Upper lobe of left lung (tissue), 6 donors: ENCODE results near the gene DNAJC8. TPM values are rescaled to one million over a fixed set of nuclear protein-coding genes. Genes with fewer than 3 reads are reported as not detected.
A peak's percentile ranks its signal among the peaks of the same experiment; 100 is the strongest.

ENCODE experiments used
- ATAC-seq, 2 donors: fragments of 200-7000 bp; cut with Tn5 transposase; one replicate each; pipeline ENCODE4 v1.9.1; 2022; ENCODE audit warnings: mild to moderate bottlenecking in 2 of 2, moderate library complexity in 2 of 2; ENCODE audit not compliant: low FRiP score in 2 of 2
- DNase-seq, 2 donors: peaks; one replicate each; pipeline ENCODE4 v3.0.0-alpha.2; 2019 to 2020
- H3K27ac ChIP-seq, 4 donors: fragments of 200-600 bp; sonication (generic); one replicate each; pipeline ENCODE4 v1.5.1; 2016 to 2019
- H3K27me3 ChIP-seq, 4 donors: fragments of 200-600 bp; sonication (generic); one replicate each; pipeline ENCODE4 v1.5.1; 2017 to 2019
- H3K36me3 ChIP-seq, 4 donors: fragments of 200-600 bp; sonication (generic); one replicate each; pipeline ENCODE4 v1.5.1; 2016 to 2019
- H3K4me1 ChIP-seq, 4 donors: fragments of 200-600 bp; sonication (generic); one replicate each; pipeline ENCODE4 v1.5.1; 2018 to 2019
- H3K4me3 ChIP-seq, 4 donors: fragments of 200-600 bp; sonication (generic); one replicate each; pipeline ENCODE4 v1.5.1; 2017 to 2019; ENCODE audit warnings: mild to moderate bottlenecking in 2 of 4, moderate library complexity in 1 of 4
- H3K9me3 ChIP-seq, 4 donors: fragments of 200-600 bp; sonication (generic); one replicate each; pipeline ENCODE4 v1.5.1; 2018 to 2019
- EP300 ChIP-seq, 4 donors: sonication (generic); formaldehyde crosslinking; IDR thresholded peaks; one replicate each; pipeline ENCODE4 v1.5.1; 2017; ENCODE audit warnings: antibody characterized with exemption in 4 of 4, control low read depth in 2 of 4
- POLR2A ChIP-seq, 4 donors: fragments of 450-650 bp; IDR thresholded peaks; one replicate each; pipeline ENCODE4 v1.5.1; 2016 to 2017; ENCODE audit warnings: antibody characterized with exemption in 4 of 4, mild to moderate bottlenecking in 2 of 4
- POLR2AphosphoS5 ChIP-seq, 2 donors: sonication (generic); formaldehyde crosslinking; IDR thresholded peaks; one replicate each; pipeline ENCODE4 v1.5.1; 2017; ENCODE audit warnings: antibody characterized with exemption in 2 of 2
- WGBS, 2 donors: methylation state at CpG; one replicate each; pipeline ENCODE4 v1.1.5; 2017 to 2018; 5-methylcytosine and 5-hydroxymethylcytosine counted together
- total RNA-seq, 6 donors: library from RNA; depleted of rRNA in 4 of 6; stranded (reverse); fragments of >200 nt in 4 of 6; gene quantifications; one replicate each; pipeline versions ENCODE4 v1.1.0 to v1.2.1, GENCODE V29; 2016 to 2021
- TF ChIP-seq, protein P1 (sequence below), 6 experiments: fragments of 450-650 bp in 4 of 6; fragments of 200-600 bp in 2 of 6; sonication (generic) in 2 of 6; IDR thresholded peaks; one replicate each; pipeline ENCODE4 v1.5.1; 2016 to 2019; ENCODE audit warnings: antibody characterized with exemption in 6 of 6
- donor health status: DM: no; HTN: no; CAD: no; lungs with moderate emphysema.
- donor health status: DM: no; HTN: yes; CAD: no; lungs with severe emphysema.

Gene DNAJC8
- total RNA-seq, 6 donors from 2014 or later, result 50.0 to 107 (median 73.5) TPM

DNA sequence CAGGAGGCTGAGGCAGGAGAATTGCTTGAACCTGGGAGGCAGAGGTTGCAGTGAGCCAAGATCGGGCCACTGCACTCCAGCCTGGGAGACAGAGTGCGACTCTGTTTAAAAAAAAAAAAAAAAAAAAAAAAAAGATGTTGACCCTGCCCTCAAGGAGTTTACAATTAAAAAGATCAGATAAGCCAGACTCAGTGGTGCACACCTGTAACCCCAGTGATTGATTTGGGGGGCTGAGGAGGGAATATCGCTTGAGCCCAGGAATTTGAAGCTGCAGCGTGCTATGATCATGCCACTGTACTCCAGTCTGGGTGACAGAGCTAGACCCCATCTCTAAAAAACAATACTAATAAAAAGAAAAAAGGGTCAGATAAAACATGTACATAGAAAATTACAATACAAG, 24.9 kb upstream of the DNAJC8 start:
- H3K27me3 ChIP-seq, result no peaks in the 10 kb centered on the region
- ATAC-seq, result no peak
- H3K9me3 ChIP-seq, result no peaks in the 10 kb centered on the region
- WGBS, 2 donors, result 92 to 97% methylated on average over 4 of the region's 4 CpGs
- no peaks in the 10 kb centered on the region for H3K36me3 ChIP-seq
- no peak for TF ChIP-seq POLR2A (IDR thresholded peaks at IDR 0.05)
- TF ChIP-seq, protein P1, sequence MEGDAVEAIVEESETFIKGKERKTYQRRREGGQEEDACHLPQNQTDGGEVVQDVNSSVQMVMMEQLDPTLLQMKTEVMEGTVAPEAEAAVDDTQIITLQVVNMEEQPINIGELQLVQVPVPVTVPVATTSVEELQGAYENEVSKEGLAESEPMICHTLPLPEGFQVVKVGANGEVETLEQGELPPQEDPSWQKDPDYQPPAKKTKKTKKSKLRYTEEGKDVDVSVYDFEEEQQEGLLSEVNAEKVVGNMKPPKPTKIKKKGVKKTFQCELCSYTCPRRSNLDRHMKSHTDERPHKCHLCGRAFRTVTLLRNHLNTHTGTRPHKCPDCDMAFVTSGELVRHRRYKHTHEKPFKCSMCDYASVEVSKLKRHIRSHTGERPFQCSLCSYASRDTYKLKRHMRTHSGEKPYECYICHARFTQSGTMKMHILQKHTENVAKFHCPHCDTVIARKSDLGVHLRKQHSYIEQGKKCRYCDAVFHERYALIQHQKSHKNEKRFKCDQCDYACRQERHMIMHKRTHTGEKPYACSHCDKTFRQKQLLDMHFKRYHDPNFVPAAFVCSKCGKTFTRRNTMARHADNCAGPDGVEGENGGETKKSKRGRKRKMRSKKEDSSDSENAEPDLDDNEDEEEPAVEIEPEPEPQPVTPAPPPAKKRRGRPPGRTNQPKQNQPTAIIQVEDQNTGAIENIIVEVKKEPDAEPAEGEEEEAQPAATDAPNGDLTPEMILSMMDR (IDR thresholded peaks at IDR 0.05), result no peak
- no peak for TF ChIP-seq POLR2AphosphoS5 (IDR thresholded peaks at IDR 0.05)
- TF ChIP-seq EP300 (IDR thresholded peaks at IDR 0.05), result no peak
- no peak for DNase-seq
- no peak overlapping the region for H3K27ac ChIP-seq
- H3K4me3 ChIP-seq, result no peak overlapping the region
- peaks cover 15 to 28% (median 22%) of the 10 kb centered on the region in 4 donors for H3K4me1 ChIP-seq

GRCh38 chr1:28256197-28256827, 23.5 kb upstream of the DNAJC8 start:
- no peak for TF ChIP-seq EP300 (IDR thresholded peaks at IDR 0.05)
- no peak for TF ChIP-seq POLR2AphosphoS5 (IDR thresholded peaks at IDR 0.05)
- TF ChIP-seq, protein P1 (IDR thresholded peaks at IDR 0.05), result no peak
- no peak for TF ChIP-seq POLR2A (IDR thresholded peaks at IDR 0.05)
- Histone ChIP-seq H3K9me3 (no peaks in the 10 kb centered on the region), H3K27me3 (no peaks in the 10 kb centered on the region), H3K36me3 (no peaks in the 10 kb centered on the region), H3K4me1 (peaks cover 12 to 20% (median 20%) of the 10 kb centered on the region in 4 donors), H3K27ac (no peak overlapping the region), H3K4me3 (no peak overlapping the region)
- DNase-seq (no peak), ATAC-seq (no peak)
- 75 to 77% methylated on average over 6 of the region's 6 CpGs for WGBS, 2 donors

DNA sequence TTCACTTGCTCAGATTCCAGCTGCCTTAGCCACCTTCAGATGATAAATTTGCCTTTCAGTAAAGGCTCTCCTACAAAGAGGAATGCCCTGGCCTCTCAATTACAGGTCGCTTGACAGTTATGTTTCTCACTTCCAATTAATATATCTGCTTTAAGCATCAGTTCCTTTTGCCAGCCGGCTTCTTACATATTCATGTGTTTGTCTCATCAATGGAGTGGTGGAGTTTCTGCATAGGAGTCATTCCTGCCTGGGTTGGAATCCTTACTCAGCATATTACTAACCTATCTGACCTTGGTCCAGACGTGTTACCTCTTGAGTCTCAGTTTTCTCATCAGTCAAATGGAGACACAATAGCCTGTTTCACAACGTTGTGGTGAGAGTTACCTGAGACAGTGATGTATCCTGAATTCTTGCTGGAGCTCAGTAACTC, 17.1 kb upstream of the DNAJC8 start:
- Histone ChIP-seq H3K27ac (peak overlapping the region; percentile 10 to 91 (median 77)), H3K9me3 (no peaks in the 10 kb centered on the region), H3K4me3 (no peak overlapping the region), H3K4me1 (peaks cover 28 to 51% (median 42%) of the 10 kb centered on the region in 4 donors), H3K36me3 (no peaks in the 10 kb centered on the region), H3K27me3 (no peaks in the 10 kb centered on the region)
- TF ChIP-seq, protein P1 (IDR thresholded peaks at IDR 0.05), result no peak
- TF ChIP-seq POLR2A (IDR thresholded peaks at IDR 0.05), result no peak
- no peak for TF ChIP-seq EP300 (IDR thresholded peaks at IDR 0.05)
- no peak for DNase-seq
- ATAC-seq, result no peak
- 51 to 56% methylated on average over 4 of the region's 4 CpGs for WGBS, 2 donors

- peak in 1 of 2 donors; percentile 73 for ATAC-seq
Observed at GRCh38 chr1:28249013-28249865, 16.4 kb upstream of the DNAJC8 start.

More at GRCh38 chr1:28249013-28249865, 16.4 kb upstream of the DNAJC8 start:
- Histone ChIP-seq H3K9me3 (no peaks in the 10 kb centered on the region), H3K4me1 (peaks cover 28 to 58% (median 45%) of the 10 kb centered on the region in 4 donors), H3K27ac (peak overlapping the region; percentile 78 to 91 (median 87)), H3K27me3 (no peaks in the 10 kb centered on the region), H3K4me3 (peak overlapping the region in 2 of 4 donors; percentile 4 to 33), H3K36me3 (no peaks in the 10 kb centered on the region)
- 13 to 21% methylated on average over 3 of the region's 3 CpGs for WGBS, 2 donors
- DNase-seq, result peak in 1 of 2 donors; percentile 89
- TF ChIP-seq POLR2AphosphoS5 (IDR thresholded peaks at IDR 0.05) (peak in 1 of 2 donors; percentile 25), POLR2A (IDR thresholded peaks at IDR 0.05) (peak in 1 of 4 donors; percentile 13), EP300 (IDR thresholded peaks at IDR 0.05) (peak in 1 of 4 donors; percentile 55)
- TF ChIP-seq, protein P1 (IDR thresholded peaks at IDR 0.05), result no peak
